ENCODE measurements around the gene ICE2.

Gene ICE2

GRCh38 chr15:60478566-60479360 lies at the start of gene ICE2:
TSS of gene ICE2 (minus strand) at chr15:60479142. CDS start at chr15:60477977, 1,165 bp downstream.
- in situ Hi-C loops (cut with MboI; ENCODE audit: low sequenced_read_pairs), result no loop called here

- in situ Hi-C loops (cut with MboI; ENCODE audit: low sequenced_read_pairs), result no loop called here
Observed at GRCh38 chr15:60528530-60528929, 49.6 kb upstream of the ICE2 start.

- in situ Hi-C loops (cut with MboI; ENCODE audit: low sequenced_read_pairs), result no loop called here
Observed at GRCh38 chr15:60527456-60527855, 48.5 kb upstream of the ICE2 start.

- in situ Hi-C loops (cut with MboI; ENCODE audit: low sequenced_read_pairs), result no loop called here
Observed at GRCh38 chr15:60526127-60526616, 47.2 kb upstream of the ICE2 start.

GRCh38 chr15:60525341-60526039 lies 46.5 kb upstream of the ICE2 start:
- in situ Hi-C loops (cut with MboI; ENCODE audit: low sequenced_read_pairs), result no loop called here

DNA sequence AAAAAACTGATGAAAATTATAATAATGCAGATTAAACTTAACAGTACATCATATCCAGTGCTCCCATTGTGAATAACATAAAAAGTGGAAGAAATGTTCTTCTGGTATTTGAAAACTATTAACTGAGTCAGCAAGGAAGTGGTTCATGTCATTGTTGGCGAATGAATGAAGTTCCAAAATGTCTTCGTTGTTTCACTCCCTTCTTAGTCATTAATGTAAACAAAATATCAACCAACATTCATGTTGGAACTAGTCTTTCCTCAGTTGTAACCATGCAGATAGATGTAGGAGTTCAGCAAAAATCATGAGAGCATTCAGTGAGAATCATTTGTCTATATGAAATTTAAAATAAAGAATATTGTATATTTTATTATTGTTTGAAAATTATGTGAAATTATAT lies 44.1 kb upstream of the ICE2 start:
- in situ Hi-C loops (cut with MboI; ENCODE audit: low sequenced_read_pairs), result no loop called here

DNA sequence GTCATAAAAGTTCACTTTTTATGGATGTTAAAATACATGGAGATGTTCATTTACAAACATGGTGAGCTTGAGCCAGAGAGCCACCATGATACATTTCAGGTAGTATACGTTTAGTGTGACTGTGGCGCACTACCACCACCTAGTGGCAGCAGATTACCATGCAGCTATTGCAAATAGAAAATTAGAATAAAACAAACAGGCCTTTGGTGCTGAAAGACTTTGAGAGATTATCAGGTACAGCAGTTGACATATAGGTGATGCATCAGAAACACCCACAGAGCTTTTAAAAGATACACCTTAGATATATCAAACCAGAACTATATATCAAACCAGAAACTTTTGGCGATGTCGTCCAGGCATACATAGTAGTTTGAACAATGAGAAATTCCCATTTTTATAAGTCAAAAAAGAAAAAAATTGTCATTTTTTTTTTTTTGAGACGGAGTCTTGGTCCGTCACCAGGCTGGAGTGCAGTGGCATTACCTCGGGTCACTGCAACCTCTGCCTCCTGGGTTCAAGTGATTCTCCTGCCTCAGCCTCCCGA lies 42.0 kb upstream of the ICE2 start:
- in situ Hi-C loops (cut with MboI; ENCODE audit: low sequenced_read_pairs), result no loop called here

GRCh38 chr15:60520013-60520824 lies 41.3 kb upstream of the ICE2 start:
- in situ Hi-C loops (cut with MboI; ENCODE audit: low sequenced_read_pairs), result no loop called here

DNA sequence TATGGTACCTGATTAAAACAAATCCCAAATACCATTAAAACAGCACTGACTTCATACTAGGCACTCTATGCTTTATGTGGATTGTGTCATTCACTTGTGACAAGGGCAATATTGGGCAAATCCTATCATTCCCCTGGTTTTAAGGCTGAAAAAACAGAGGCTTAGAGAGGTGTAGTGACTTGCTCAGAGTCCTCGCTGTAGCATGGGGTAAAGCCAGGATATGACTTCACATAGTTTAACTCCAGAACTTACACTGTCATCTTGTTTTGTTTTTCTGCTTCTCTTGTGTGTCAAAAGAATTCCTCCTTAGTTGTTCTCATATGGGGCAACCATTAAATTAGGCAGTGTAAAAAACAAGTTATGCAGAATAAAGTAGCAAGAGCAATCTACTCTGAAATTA lies 40.3 kb upstream of the ICE2 start:
- in situ Hi-C loops (cut with MboI; ENCODE audit: low sequenced_read_pairs), result no loop called here

DNA sequence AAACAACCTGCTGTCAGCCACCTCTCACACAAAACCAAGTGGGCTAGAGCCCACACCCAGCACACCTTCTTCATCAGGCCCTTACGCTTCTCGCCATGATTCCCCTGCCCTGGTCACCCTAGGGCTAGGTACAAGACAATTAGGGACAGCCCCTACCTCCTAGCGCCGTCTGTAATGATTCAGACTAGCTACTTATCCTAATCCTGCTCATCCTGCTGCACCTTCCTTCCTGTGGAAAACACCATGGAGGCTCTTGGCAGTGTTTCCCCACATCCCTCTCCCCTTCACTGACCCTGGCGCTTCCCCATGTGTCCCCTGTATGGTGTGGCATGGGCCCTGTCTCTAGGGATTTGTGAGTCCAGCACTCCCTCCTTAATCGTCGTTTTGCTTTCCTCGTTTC lies 39.6 kb upstream of the ICE2 start:
- in situ Hi-C loops (cut with MboI; ENCODE audit: low sequenced_read_pairs), result no loop called here

DNA sequence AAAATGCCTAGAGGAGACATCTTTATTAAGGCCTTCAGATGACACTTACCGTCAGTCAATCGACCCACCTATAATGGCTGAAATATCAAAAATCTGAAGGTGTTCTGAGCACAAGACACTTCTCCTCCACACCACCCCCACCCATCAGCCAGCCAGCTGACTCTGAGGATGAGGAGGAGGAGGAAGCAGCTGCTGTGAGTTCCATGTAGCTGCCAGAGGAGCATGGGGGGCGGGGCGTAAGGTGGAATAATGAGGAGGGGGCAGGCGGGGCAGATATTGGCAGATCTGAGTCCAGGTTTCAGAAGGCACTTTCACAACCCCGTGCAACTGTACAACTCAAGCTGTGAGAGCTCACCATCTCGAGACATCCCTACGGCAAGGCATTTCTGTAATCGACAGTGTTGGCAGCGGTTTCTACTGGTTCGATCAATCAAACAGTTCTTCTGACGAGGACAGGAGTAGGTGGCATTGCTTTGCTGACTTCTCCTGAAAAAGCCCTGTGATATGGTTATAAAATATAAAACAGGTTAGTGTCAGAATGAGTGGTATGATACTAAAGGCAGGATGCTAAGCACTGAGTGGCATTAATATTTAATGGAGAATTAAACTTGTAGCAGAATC lies 35.4 kb upstream of the ICE2 start:
- in situ Hi-C loops (cut with MboI; ENCODE audit: low sequenced_read_pairs), result no loop called here

GRCh38 chr15:60513676-60514075 lies 34.7 kb upstream of the ICE2 start:
- in situ Hi-C loops (cut with MboI; ENCODE audit: low sequenced_read_pairs), result no loop called here

DNA sequence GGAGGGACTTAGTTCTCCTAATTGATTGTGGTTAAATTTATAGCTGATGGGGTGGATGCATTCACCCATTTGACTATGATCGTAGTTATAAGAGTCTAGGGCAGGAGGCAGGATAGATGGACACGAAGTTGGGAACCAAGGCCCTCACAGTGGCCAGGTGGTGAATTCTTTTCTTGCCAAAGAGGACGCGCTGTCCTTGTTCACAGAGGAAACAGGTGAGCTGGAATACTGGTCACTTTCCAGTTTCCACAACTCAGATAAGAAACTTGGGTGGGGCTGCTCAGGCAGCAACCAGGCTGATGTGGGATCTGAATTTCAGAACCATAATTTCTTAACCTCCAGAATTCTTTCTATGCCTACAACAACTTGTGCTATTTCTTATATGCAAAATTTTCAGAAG lies 34.0 kb upstream of the ICE2 start:
- in situ Hi-C loops (cut with MboI; ENCODE audit: low sequenced_read_pairs), result no loop called here

GRCh38 chr15:60511351-60512031 lies 32.5 kb upstream of the ICE2 start:
- in situ Hi-C loops (cut with MboI; ENCODE audit: low sequenced_read_pairs), result no loop called here

DNA sequence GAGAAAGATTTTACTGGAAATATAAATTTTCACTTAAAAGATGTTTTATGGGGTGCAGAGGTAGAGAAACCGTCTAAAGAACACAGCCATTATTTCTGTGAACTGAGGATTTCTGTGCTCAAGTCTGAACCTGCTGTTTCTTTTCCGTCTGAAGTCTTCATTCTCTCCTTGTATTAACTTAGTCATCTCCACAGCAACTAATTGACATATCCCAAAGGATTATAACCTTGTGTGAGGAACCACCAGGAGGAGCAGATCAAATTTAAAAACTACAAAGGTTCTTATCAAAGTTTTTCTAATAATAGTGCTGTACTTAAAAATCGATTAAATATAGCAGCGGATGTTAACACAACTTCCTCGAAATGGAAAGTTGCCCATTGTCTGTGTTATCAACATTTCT lies 31.1 kb upstream of the ICE2 start:
- in situ Hi-C loops (cut with MboI; ENCODE audit: low sequenced_read_pairs), result no loop called here

- in situ Hi-C loops (cut with MboI; ENCODE audit: low sequenced_read_pairs), result no loop called here
Observed at GRCh38 chr15:60509470-60509869, 30.5 kb upstream of the ICE2 start.

DNA sequence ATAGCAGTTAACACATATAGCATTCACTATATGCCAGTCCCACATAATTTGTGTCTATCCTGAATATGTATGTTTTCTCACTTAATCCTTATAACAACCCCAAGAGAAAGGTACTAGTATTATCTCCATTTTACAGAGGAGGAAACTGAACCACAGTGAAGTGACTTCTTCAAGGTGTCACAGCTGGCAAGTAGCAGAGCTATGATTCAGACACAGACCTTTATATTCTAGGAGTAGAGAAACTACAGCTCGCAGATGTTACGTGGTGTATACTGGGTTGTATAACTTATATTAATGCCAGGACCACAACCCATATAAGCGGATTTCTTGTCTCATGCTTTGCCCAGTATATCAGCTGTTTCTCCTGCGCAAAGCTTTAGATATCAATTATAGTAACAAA lies 29.5 kb upstream of the ICE2 start:
- in situ Hi-C loops (cut with MboI; ENCODE audit: low sequenced_read_pairs), result no loop called here

DNA sequence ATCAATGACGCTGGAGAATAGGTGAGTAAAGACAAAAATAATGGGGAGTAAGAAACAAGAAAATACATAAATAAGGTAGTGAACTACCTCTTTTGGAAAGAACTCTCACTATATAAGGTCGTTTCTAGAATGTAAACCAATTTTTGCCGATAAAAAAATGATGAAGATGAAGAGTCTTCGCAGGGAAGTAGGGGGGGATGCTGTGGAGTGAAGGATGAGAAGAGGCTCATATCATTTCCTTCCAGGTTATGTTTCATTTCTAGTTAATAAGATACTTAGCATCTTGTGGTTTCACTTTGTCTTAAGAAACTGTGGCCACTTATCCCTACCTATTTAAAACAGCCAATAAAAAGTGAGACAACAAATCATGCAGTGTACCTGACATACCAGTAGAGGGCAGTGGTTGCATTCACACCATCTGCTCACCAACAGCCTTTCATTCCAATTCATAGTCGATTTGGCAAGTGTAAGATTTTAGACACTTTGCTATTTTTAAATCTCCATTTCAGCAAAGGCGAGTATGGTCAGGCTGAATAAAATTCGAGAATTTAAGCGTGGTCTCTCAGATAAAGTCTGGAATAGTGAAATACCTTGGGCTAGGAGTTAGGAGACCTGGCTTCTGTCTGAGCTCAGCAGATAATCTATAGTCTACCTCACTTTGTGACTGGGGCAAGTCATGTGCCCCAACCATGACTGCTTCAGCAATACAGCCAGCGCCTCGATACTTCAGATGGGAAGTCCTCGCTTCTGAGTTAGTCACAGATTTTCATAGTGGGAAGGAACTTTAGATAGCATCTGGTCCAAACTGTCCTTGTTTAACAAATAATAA lies 28.9 kb upstream of the ICE2 start:
- in situ Hi-C loops (cut with MboI; ENCODE audit: low sequenced_read_pairs), result no loop called here

GRCh38 chr15:60496853-60497252 lies 17.9 kb upstream of the ICE2 start:
- in situ Hi-C loops (cut with MboI; ENCODE audit: low sequenced_read_pairs), result no loop called here
